ENCODE data around the gene POLDIP2. TPM values are rescaled to one million over a fixed set of nuclear protein-coding genes. Genes with fewer than 3 reads are reported as not detected.
A peak's percentile ranks its signal among the peaks of the same experiment; 100 is the strongest.

Gene POLDIP2
- total RNA-seq, 2 experiments from 2014 or later: 22.1 to 23.9 TPM

DNA sequence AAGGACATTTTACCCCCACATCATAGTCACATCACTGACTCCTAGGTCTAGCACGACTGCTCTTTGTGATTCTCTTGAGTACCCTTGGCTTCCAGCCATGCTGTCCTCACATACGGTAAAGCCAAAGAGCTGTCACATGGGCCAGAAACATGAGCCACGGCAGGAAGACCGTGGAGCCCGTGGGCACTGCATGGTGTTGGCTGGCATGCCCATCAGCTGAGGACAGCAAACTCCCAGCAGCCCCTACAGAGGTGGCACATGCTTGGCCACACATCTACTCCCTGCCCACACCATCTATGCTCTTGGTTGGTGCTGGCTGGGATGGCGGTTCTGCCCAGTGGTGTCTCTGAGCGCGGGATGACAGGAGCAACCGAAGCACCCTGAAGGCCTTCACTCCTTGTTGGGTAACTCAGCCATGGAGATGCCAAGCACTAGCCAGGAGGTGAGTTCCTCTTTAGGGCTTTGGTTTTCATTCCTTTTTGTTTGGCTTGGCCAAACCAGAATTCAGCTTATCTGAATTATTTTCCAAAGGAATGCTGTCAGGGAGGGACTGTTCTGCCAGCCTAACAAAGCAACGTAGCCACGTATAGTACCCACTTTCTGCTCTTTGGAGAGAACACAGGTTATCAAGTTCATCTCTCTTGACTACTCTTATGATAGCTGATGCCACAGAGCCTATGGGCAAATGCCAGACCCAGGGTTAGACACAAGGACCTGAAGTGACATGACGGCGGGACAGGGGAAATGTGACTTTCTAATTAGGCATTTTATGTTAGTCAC lies 11.7 kb downstream of the POLDIP2 start:
- ChIA-PET CTCF (no interaction called here), POLR2A (interaction anchor here (1.9 to 2.1 kb wide), 2 partner anchors 10 to 12 kb away, joined by 6 to 8 read pairs; partner anchors contain the start of genes IFT20, POLDIP2 and TNFAIP1)
- Mint-ChIP-seq H3K4me3 (no peak overlapping the region), H3K27me3 (no peaks in the 10 kb centered on the region), H3K9me3 (no peaks in the 10 kb centered on the region), H3K4me1 (ENCODE audit: low read depth) (no peaks in the 10 kb centered on the region), H3K36me3 (ENCODE audit: low read depth) (peaks cover 87% of the 10 kb centered on the region), H3K27ac (no peak overlapping the region)
- intact Hi-C loops (cut with DNase I, micrococcal nuclease): no loop called here
- Histone ChIP-seq H3K27ac (ENCODE audit: low read depth in 1 of 2, low read length in 2 of 2) (no peak overlapping the region), H3K27me3 (ENCODE audit: control insufficient read depth in 1 of 2, insufficient read depth in 2 of 2, low read length in 2 of 2) (no peaks in the 10 kb centered on the region), H3K9me3 (ENCODE audit: control insufficient read depth in 1 of 2, insufficient read depth in 1 of 2, low read length in 2 of 2) (no peaks in the 10 kb centered on the region), H3K4me1 (ENCODE audit: insufficient read depth, low read length) (no peaks in the 10 kb centered on the region), H3K36me3 (ENCODE audit: insufficient read depth, low read length) (peaks cover 91% of the 10 kb centered on the region), H3K4me3 (ENCODE audit: low read length) (no peak overlapping the region)
- no peak for ATAC-seq (ENCODE audit: poor library complexity)
- TF ChIP-seq, protein P1, sequence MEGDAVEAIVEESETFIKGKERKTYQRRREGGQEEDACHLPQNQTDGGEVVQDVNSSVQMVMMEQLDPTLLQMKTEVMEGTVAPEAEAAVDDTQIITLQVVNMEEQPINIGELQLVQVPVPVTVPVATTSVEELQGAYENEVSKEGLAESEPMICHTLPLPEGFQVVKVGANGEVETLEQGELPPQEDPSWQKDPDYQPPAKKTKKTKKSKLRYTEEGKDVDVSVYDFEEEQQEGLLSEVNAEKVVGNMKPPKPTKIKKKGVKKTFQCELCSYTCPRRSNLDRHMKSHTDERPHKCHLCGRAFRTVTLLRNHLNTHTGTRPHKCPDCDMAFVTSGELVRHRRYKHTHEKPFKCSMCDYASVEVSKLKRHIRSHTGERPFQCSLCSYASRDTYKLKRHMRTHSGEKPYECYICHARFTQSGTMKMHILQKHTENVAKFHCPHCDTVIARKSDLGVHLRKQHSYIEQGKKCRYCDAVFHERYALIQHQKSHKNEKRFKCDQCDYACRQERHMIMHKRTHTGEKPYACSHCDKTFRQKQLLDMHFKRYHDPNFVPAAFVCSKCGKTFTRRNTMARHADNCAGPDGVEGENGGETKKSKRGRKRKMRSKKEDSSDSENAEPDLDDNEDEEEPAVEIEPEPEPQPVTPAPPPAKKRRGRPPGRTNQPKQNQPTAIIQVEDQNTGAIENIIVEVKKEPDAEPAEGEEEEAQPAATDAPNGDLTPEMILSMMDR (IDR thresholded peaks at IDR 0.05): no peak
- DNase-seq: no peak

DNA sequence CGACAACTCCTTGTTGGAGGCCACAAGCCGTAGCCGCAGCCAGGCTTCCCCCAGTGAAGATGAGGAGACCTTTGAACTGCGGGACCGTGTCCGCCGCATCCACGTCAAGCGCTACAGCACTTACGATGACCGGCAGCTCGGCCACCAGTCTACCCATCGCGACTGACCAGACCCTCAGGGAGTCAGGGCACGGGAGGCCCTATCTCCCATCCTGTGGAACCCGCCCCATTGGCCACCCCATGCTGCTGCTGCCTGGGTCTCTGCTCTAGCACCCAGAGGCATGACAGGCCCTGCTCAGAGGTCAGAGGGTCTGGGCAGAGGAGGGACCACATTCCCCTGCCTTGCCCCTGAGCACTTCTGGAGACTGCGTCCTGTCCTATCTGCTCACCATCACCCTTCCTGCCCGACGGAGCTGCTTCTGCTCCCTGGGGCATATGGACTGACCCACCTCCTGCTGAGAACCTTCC lies 12.9 kb downstream of the POLDIP2 start:
- no peaks in the 10 kb centered on the region for H3K4me1 ChIP-seq (ENCODE audit: insufficient read depth, low read length)
- no peak overlapping the region for H3K27ac ChIP-seq (ENCODE audit: low read depth in 1 of 2, low read length in 2 of 2)
- no peaks in the 10 kb centered on the region for H3K9me3 Mint-ChIP-seq
- CTCF ChIA-PET: no interaction called here
- H3K36me3 ChIP-seq (ENCODE audit: insufficient read depth, low read length): peaks cover 92% of the 10 kb centered on the region
- TF ChIP-seq, protein P1 (IDR thresholded peaks at IDR 0.05): no peak
- no peaks in the 10 kb centered on the region for H3K27me3 ChIP-seq (ENCODE audit: control insufficient read depth in 1 of 2, insufficient read depth in 2 of 2, low read length in 2 of 2)
- H3K27ac Mint-ChIP-seq: no peak overlapping the region
- POLR2A ChIA-PET: interaction anchor here (0.6 kb wide), 1 partner anchor 13 kb away, joined by 3 read pairs; the partner anchor contains the start of gene POLDIP2
- DNase-seq: no peak
- peaks cover 0 to 3% of the 10 kb centered on the region in 2 experiments for H3K9me3 ChIP-seq (ENCODE audit: control insufficient read depth in 1 of 2, insufficient read depth in 1 of 2, low read length in 2 of 2)
- no peak overlapping the region for H3K4me3 Mint-ChIP-seq
- intact Hi-C loops (cut with DNase I, micrococcal nuclease): no loop called here
- H3K36me3 Mint-ChIP-seq (ENCODE audit: low read depth): peaks cover 83% of the 10 kb centered on the region
- H3K4me3 ChIP-seq (ENCODE audit: low read length): no peak overlapping the region
- no peaks in the 10 kb centered on the region for H3K4me1 Mint-ChIP-seq (ENCODE audit: low read depth)
- H3K27me3 Mint-ChIP-seq: no peaks in the 10 kb centered on the region
- ATAC-seq (ENCODE audit: poor library complexity): no peak

DNA sequence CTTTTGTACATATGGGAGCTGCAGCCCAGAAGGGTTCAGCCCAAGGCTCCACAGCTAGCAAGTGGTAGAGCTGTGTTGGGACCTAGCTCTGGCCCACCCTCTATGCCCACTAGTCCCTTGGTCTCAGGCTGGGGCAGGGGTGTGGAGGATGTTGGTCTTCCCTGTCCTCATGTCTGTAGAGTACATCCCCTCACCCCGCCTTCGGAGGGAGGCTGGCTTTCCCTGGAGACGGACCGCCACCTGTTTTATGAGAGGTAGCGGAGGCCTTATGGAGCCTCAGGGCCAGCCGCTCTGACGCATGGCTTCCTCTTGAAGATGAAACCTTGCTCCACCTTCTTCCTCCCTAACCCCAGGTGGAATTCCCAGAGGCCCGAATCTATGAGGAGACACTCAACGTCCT lies 13.3 kb downstream of the POLDIP2 start:
- H3K27me3 ChIP-seq (ENCODE audit: control insufficient read depth in 1 of 2, insufficient read depth in 2 of 2, low read length in 2 of 2): no peaks in the 10 kb centered on the region
- no peaks in the 10 kb centered on the region for H3K4me1 Mint-ChIP-seq (ENCODE audit: low read depth)
- DNase-seq: no peak
- H3K4me3 Mint-ChIP-seq: no peak overlapping the region
- H3K36me3 Mint-ChIP-seq (ENCODE audit: low read depth): peaks cover 82% of the 10 kb centered on the region
- POLR2A ChIA-PET: interaction anchor here (0.6 to 0.8 kb wide), 2 partner anchors 14 kb away, joined by 3 read pairs; partner anchors contain the start of gene POLDIP2
- H3K27ac ChIP-seq (ENCODE audit: low read depth in 1 of 2, low read length in 2 of 2): no peak overlapping the region
- H3K4me3 ChIP-seq (ENCODE audit: low read length): no peak overlapping the region
- H3K4me1 ChIP-seq (ENCODE audit: insufficient read depth, low read length): no peaks in the 10 kb centered on the region
- H3K9me3 Mint-ChIP-seq: no peaks in the 10 kb centered on the region
- no peak for ATAC-seq (ENCODE audit: poor library complexity)
- H3K9me3 ChIP-seq (ENCODE audit: control insufficient read depth in 1 of 2, insufficient read depth in 1 of 2, low read length in 2 of 2): peaks cover 0 to 3% of the 10 kb centered on the region in 2 experiments
- CTCF ChIA-PET: no interaction called here
- no peaks in the 10 kb centered on the region for H3K27me3 Mint-ChIP-seq
- peak overlapping the region; percentile 36 for H3K27ac Mint-ChIP-seq
- H3K36me3 ChIP-seq (ENCODE audit: insufficient read depth, low read length): peaks cover 91% of the 10 kb centered on the region
- TF ChIP-seq, protein P1 (IDR thresholded peaks at IDR 0.05): no peak
- intact Hi-C loops (cut with DNase I, micrococcal nuclease): no loop called here

Data from CD4-positive, alpha-beta T cell (primary cell).